Stimulated activated CD4-positive, alpha-beta T cell treated with anti-CD3 and anti-CD28 coated beads, Interleukin-15, amount 100 ng/mL, for 1 hour (primary cell): ENCODE results near the gene BUD13.
"Not testable (repeated sequence)": the region's sequence is repeated elsewhere in the genome, so short reads cannot be mapped to it uniquely, and the experiment has no call there.

Experiments used
- DNase-seq, 2 donors: peaks; one replicate each; pipeline ENCODE4 v3.0.0-alpha.2; 2020; ENCODE audit warnings: low read depth in 1 of 2, low spot score in 1 of 2

The BUD13 gene, protein sequence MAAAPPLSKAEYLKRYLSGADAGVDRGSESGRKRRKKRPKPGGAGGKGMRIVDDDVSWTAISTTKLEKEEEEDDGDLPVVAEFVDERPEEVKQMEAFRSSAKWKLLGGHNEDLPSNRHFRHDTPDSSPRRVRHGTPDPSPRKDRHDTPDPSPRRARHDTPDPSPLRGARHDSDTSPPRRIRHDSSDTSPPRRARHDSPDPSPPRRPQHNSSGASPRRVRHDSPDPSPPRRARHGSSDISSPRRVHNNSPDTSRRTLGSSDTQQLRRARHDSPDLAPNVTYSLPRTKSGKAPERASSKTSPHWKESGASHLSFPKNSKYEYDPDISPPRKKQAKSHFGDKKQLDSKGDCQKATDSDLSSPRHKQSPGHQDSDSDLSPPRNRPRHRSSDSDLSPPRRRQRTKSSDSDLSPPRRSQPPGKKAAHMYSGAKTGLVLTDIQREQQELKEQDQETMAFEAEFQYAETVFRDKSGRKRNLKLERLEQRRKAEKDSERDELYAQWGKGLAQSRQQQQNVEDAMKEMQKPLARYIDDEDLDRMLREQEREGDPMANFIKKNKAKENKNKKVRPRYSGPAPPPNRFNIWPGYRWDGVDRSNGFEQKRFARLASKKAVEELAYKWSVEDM

DNA sequence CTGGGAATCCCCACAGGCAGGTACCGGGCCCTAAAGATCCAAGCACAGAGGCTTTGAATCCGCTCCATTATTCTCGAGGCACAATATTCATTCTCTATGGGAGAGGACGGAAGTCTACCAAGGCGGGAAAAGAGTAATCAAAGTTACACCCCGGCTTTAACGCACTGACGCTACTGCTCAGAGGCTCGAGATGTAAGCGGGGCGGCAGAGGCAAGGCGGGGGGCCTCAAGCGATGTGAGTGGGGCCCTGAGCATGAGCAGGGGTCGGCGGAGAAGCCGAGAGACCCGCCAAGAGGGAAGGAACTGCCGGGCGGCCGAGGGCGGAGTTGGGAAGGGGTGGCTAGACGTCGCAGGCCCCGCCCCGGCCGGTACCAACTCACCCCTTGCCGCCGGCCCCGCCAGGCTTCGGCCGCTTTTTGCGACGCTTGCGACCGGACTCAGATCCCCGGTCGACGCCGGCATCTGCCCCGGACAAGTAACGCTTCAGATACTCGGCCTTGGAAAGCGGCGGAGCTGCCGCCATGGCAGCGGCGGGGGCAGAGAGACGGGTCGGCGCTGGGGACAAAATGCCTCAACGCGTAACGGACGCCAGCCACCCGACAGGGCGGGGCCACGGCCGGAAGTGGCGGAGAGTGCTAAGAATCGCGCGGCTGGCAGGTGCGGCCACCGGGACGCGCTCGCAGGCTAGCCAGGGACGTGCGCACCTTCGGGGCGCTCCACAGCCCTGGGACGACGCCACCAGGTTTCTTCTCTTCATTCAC is at the start of gene BUD13:
TSS of gene BUD13 (minus strand) at position 545 of the 760 bp plus-strand sequence. CDS start at position 522, 23 bp downstream.
- DNase-seq, result peak; percentile 91 to 95

DNA sequence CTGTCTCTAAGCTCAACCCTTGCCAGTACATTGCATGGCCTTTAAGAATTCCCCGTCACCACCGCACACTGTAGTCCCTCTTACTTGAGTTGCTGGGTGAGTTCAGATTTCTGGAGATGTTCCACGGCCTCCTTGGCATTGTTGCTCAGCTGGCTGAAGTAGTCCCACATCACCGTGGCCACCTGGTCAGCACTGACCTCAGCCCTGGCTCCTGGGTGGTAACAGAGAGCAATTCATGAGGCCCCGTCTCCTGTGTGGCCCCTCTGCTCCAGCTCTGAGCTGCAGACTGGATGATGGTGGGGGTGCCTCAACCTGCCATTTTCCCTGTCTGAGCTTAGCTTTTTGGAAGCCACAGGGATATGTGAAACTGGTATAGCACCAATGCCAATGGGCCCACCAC is 49.8 kb upstream of the BUD13 start:
- no peak for DNase-seq

DNA sequence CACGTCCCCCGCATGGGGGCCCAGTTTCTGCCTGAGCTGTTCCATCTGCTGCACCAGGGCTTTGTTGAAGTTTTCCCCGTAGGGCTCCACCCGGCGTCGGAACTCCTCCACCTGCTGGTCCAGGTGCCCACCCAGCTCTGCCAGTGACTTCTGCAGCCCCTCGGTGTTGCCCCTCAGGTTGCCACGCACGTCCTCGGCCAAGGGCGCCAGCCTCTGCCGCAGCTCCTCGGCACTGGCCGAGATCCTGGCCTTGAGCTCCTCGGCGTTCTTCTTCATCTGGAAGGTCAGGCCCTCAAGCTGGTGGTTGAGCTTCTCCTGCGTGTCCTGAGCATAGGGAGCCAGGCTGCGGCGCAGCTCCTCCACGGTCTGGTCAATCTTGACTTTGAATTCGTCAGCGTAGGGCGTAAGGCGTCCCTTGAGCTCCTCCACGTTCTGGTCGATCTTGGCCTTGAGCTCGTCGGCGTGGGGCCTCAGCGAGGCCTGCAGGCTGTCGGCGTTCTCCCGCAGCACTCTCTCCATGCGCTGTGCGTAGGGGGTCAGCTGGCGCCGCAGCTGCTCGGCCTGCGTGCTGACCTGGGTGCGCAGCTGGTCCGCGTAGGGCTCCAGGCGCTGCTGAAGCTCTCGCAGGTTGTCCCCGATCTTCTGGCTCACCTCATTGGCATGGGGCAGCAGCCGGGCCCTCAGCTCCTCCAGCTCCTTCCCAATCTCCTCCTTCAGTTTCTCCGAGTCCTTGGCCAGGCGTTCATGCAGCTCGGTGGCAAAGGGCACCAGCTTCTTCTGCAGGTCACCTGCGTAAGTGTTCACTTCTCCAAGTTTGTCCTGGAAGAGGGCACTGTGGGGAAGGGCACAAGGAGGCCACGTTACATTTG is 48.5 kb upstream of the BUD13 start:
- DNase-seq, result no peak

DNA sequence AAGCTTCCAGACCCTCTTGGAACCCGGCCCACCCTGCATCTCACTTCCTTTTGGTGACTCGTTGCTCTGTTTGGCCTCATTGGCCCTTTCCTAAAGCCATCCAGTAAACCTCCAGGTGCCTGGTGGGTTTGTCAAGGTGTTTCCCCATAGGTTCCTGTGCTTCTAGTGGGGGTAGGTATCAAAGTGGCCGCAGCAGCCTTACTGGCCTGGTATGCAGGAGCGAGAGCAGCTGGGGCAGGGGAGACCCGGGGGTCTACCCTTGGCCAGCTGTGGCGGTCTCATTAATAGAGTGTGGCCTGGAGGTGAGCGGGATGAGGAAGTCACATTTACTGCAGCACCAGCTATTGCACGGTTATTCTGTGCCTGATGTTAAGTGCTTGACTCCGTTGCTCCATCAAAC is 46.3 kb upstream of the BUD13 start:
- DNase-seq, result no peak

DNA sequence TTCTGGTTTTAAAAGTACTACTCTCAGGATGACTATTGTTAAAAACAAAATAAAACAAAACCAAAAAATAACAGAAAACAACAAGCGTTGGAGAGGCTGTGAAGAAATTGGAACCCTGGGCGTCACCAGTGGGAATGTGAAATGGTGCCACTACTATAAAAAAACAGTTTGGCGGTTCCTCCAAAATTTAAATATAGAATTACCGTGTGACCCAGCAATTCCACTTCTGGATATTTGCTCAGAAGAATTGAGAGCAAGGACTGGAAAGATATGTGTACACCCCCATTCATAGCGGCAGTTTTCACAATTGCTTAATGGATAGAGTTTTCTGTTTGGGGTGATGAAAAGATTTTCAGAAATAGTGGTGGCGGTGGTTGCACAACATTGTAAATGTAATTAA is 41.7 kb upstream of the BUD13 start:
- DNase-seq, result no peak

DNA sequence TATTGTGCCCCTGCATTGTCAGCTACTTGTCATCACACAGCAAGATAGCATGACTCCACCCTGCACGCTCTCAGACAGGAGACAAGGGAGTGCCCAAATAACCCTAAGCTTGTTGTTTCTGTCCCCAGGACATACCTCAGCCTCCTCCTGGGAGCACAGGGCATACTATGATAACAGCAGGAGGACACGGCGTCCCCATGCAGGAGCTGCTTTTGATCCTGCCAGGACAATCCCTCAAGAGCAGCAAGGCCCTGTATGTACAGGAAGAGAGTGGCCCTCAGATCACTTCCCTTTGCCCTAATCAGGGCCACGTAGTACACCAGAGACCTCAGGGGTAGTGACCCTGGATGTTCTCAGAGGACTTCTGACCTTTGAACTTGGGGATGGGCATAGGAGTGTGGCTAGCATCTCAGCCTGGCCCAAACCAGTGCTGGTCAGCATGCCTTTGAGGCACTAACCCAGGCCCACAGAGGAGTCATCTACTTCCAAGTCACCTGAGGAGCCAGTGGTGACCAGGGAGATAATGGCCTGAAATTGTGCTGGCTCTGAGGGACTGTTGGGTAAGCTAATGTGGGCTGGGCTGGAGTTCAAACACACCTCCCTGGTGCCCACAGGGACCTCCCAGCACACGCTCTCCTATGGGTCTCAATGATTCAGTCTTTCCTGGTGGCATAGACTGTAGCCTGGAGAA is 41.1 kb upstream of the BUD13 start:
- DNase-seq, result no peak

DNA sequence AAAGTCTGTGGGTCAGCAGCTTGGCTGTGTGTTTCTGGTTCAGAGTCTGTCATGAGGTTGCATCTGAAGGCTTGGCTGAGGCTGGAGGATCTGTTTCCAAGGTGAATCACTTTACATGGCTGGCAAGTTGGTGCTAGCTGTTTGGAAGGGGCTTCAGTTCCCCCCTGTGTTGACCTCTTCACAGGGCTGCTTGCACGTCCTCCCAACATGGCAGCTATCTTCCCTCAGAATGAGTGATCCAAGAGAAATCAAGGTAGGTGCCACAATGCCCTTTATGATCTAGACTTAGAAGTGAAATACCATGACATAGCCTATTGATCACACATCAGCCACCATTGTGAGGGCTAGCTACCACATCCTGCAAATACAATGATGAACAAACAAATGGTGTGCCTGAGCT is 40.4 kb upstream of the BUD13 start:
- DNase-seq, result no peak

DNA sequence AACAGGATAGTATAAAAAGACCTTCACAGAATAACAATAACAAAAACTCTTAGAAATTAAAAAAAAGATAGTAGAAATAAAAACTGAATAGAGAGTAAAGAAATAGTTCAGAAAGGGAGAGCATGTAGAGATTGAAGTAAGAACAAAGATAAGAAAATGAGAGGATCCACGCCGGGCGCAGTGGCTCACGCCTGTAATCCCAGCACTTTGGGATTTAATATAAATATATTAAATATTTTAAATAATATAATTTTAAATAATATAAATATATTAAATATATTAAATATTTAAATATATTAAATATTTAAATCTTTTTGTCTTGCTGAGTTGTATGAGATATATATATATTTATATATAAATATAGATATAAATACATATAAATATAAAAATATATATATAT is 39.3 kb upstream of the BUD13 start:
- no peak for DNase-seq

DNA sequence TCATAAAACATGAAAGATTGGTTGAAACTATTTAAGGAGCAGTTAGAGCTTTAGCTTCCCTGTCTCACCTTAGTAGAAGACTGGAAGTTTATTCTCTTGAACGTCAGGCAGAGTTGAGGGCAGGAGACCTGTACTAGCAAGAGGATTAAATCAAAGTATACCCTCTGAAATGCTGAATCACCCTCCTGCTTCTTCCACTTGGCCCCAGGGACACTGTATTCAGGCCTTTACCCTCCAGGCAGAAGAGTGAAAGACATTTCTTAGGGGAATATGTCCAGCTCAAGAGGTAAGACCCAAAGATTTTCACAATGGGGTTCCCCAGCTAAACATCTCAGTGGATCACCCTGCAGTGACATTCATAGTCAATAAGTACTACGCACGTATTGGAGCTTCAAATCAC is 38.4 kb upstream of the BUD13 start:
- DNase-seq, result no peak

DNA sequence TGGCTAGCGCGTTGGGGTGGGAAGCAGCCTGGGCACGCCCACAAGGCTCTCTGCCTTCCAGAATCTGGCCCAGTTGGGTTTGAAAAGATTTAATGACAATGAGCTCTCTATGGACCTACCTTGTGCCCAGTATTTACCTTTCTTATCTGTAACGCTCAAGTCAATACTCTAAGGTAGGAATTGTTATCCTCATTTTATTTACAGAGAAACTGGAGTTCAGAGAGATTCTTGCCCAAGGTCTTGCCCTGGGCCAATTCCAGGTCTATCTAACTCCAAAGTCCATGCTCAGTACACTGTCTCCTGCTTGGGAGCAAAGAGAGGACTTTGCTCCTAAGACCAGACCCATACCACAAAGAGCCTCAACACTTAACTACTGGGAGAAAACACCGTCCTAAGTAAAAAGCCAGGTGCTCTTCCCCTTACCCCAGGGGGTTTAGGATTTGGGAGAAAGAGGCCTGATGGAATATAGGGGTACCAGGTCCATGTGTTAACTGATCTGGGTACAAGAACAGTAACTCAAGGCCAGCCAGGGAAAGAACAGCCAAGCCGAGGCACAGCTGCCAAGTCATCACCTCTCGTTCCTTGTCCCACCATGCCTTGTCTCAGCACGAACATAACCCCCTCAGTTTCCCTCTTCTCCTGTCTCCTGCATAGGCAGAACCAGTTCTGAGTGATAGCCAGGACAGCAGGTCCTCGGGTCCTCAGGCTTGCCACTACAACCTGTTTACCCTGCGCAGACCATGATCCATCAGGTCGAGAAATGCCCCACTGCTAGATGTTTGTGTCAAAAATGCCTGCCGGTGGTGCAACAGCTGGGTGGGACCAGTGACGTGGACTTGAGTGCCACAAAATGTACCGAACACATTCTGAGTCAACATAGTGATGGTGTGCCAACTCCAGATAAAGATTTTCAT is 35.7 kb upstream of the BUD13 start:
- DNase-seq, result no peak

DNA sequence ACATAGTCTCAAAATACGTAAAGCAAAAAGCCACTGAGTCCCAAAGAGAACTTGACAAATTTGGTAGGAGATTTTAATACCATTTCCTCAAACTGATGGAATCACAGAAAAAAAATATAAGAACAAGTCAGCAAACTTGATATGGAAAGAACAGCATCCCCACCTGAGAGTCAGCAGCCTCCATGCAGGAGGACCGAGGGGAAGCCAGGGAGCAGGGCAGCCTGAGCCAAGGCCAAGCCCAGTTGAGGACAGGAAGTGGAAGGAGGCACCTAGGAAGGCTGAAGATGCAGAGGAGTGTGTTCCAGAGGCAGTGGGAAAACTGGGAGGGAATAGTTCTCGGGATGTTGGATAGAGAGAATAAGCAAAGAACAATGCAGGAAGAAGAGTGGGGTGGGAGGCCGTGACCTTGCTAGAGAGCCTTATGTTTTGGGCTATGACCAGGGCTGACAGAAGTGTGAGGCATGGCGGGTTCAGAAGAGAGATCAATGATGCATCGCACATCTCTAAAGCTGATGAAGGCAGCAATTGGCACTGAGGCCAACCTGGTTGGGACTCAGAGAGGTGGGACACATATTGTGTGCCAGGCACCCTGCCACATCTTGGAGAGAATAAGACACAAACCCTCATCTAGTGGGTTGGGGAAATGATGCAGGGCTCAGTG is 34.9 kb upstream of the BUD13 start:
- DNase-seq, result no peak

DNA sequence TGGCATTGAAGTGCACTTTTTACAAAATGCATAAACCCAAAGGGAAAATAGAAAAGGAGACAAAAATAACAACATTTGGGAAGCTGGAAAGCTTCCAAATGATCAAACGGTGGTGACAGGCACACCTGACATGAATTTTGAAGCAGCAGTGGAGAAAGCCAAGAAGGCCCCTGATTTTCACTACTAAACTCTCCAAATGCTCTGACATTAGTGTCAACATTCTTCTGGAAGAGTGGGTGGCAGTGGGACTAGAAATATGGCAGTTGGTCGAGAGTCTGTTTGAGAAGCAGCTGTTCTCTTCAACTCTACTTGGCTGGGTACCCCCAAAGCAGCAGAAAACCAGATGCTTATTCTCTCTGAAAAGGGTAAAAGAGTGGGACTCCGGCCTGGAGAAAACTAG is 31.2 kb upstream of the BUD13 start:
- no peak for DNase-seq

DNA sequence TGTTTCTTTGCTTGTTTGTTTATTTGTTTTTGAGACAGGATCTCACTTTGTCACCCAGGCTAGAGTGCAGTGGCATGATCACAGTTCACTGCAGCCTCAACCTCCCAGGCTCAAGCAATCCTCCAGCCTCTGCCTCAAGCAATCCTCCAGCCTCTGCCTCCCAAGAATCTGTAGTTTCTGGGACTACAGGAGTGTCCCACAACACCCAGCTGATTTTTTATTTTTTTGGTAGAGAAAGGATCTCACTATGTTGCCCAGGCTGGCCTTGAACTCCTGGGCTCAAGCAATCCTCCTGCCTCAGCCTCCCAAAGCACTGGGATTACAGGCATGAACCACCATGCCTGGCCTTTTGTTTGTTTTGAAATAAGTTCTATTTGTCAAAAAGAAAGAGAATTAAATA is 28.9 kb upstream of the BUD13 start:
- DNase-seq, result not testable (repeated sequence)

DNA sequence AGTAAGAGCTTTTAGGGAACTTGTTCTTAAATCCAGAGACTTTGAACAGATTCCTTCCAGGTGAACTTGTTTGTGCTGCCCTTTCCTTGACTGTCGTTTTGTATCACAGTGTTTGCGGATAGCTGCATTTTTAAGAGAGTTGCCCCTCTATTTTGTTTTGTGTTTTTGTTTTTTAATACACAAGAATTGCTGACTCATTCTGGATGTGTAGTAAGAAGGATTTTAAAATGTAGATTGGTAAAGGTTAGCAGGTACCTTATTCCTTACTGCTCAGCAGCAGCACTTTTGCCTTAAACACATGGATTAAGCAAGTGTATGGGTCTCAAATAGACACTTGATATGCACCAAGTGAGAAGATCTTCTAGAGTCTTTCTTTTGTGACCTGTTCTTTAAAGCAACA is 27.8 kb upstream of the BUD13 start:
- no peak for DNase-seq

DNA sequence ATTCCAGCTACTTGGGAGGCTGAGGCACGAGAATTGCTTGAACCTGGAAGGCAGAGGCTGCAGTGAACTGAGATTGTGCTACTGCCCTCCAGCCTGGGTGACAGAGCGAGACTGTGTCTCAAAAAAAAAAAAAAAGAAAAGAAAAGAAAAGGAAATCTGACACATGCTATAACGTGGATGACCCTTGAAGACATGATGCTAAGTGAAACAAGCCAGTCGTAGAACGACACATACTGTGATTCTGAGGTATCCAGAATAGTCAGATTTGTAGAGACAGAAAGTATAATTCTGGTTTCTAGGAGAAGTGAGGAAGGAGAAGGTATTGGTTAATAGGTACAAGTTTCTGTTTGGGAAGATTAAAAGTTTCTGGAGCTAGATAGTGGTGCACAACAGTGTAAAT is 25.6 kb upstream of the BUD13 start:
- no peak for DNase-seq

DNA sequence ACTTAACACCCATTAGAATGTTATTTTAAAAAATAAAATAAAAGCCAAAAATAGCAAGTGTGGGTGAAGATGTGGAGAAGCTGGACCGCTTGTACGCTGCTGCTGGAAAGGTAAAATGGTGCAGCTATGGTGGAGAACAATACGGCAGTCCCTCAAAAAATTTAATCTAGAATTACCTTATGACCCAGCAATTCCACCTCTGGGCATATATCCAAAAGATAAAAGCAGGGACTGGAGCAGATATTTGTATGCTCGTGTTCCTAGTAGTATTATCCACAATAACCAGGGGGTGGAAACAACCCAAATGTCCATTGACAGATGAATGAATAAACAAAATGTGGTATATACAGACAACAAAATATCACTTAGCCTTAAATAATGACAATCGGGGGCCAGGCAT is 25.0 kb upstream of the BUD13 start:
- no peak for DNase-seq

DNA sequence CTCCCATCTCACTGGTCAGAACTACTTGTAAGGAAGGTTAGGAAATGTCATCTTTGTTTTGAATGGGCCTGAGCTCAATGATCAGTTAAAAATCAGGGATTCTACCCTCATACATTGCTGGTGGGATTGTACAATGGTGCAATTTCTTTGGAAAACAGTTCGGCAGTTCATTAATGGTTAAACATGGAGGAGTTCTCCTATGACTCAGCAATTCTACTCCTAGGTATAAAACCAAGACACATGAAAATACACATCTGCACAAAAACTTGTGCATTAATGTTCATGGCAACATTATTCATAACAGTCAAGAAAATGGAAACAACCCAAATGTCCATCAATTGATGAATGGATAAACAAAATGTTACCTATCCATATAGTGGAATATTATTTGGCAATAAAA is 23.8 kb upstream of the BUD13 start:
- DNase-seq, result no peak

DNA sequence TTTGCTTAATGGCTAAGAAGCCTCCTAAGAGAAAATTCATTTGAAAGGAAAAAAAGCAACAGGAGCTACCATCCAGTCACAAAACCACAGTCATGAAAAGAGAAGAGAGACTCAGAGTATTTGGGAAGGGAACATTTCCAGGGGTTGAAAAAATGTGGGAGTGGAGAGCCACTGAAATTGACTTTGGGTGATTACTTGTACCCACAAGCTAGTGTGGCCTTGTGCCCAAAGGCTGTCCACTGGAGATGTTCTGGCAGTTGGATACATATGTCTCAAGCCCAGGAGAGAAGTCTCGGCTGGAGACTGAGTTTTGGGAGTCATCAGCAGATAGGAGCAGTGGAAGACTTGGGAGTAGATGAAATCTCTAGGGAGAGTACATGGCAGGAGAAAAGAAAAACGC is 22.1 kb upstream of the BUD13 start:
- DNase-seq, result no peak

DNA sequence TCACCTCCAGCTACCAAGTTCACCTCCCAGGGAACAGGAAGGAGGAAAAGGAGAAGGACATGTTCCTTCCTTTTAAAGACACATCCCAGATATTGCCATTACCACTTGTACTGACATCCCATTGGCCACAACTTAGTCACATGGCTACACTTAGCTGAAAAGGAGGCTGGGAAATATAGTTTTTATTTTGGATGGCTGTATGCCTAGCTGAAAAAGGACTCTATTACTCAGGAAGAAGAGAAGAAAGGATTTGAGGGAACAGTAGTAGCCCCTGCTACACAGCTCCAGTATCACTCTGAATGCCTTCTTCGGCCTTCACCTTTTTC is 20.9 kb upstream of the BUD13 start:
- no peak for DNase-seq
